HepG2 (cell line): ENCODE data around the gene RGR.

Experiments used
- CSRNP2 ChIP-seq: sonication (generic); formaldehyde crosslinking; conservative IDR thresholded peaks from 2 replicates; pipeline ENCODE4 v1.8.0; 2022; ENCODE audit warnings: low read depth, missing genetic modification reagents
- FIP1L1 ChIP-seq: fragments of 200-400 bp; formaldehyde crosslinking; IDR thresholded peaks from 2 replicates; pipeline ENCODE4 v1.6.1; 2018; ENCODE audit warnings: low read depth, mild to moderate bottlenecking, low read length, moderate library complexity, borderline replicate concordance; ENCODE audit not compliant: insufficient read depth
- HDAC2 ChIP-seq: sonication (generic); formaldehyde crosslinking; IDR thresholded peaks from 2 replicates; pipeline ENCODE4 v1.4.0; 2020; ENCODE audit warnings: missing genetic modification reagents
- MYNN ChIP-seq: sonication (generic); formaldehyde crosslinking; IDR thresholded peaks from 2 replicates; pipeline ENCODE4 v1.4.0; 2020; ENCODE audit warnings: mild to moderate bottlenecking, low read depth, missing genetic modification reagents
- ZNF274 ChIP-seq: sonication (generic); formaldehyde crosslinking; IDR thresholded peaks from 2 replicates; pipeline ENCODE4 v1.5.1; 2020; ENCODE audit warnings: mild to moderate bottlenecking, missing genetic modification reagents
- ZNF292 ChIP-seq: sonication (generic); formaldehyde crosslinking; IDR thresholded peaks from 2 replicates; pipeline ENCODE4 v1.8.1; 2022; ENCODE audit warnings: mild to moderate bottlenecking, low read depth, missing genetic modification reagents, borderline replicate concordance
- ZNF746 ChIP-seq: sonication (generic); formaldehyde crosslinking; IDR thresholded peaks from 2 replicates; pipeline ENCODE4 v1.8.0; 2022; ENCODE audit warnings: mild to moderate bottlenecking, missing genetic modification reagents
- ZNF772 ChIP-seq: sonication (generic); formaldehyde crosslinking; IDR thresholded peaks from 2 replicates; pipeline ENCODE4 v1.5.0; 2020; ENCODE audit warnings: mild to moderate bottlenecking, missing genetic modification reagents
- TF ChIP-seq, protein P1 (sequence below): sonication (generic); formaldehyde crosslinking; IDR thresholded peaks from 2 replicates; pipeline ENCODE4 v1.5.0; 2020; ENCODE audit warnings: mild to moderate bottlenecking, missing genetic modification reagents, moderate library complexity
- TF ChIP-seq, protein P2 (sequence below): sonication (generic); formaldehyde crosslinking; IDR thresholded peaks from 2 replicates; pipeline ENCODE4 v1.4.0; 2020; ENCODE audit warnings: missing genetic modification reagents
- TF ChIP-seq, protein P3 (sequence below): sonication (generic); formaldehyde crosslinking; IDR thresholded peaks from 2 replicates; pipeline ENCODE4 v1.4.0; 2020; ENCODE audit warnings: missing genetic modification reagents, borderline replicate concordance

DNA sequence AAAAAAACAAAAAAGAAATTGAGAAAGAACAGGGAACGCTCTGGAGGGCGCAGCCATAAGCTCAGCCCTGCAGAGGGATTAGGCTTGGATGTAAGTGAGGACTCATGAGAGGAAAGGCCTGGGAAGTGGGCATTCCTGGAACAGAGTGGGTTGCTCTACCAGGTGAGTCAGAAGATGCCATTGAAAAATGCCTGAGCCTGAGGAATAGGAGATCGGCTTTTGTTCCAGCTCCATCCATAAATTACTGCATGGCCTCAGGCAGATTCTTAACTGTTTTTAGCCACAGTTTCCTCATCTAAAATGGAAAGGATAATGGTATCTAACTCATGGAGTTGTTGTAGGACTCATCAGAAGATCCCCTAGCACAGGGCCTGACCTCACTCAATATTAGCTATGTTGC lies 1.1 kb upstream of the RGR start:
- TF ChIP-seq ZNF746 (CRISPR knock-in tag), result no peak
- TF ChIP-seq, protein P1, sequence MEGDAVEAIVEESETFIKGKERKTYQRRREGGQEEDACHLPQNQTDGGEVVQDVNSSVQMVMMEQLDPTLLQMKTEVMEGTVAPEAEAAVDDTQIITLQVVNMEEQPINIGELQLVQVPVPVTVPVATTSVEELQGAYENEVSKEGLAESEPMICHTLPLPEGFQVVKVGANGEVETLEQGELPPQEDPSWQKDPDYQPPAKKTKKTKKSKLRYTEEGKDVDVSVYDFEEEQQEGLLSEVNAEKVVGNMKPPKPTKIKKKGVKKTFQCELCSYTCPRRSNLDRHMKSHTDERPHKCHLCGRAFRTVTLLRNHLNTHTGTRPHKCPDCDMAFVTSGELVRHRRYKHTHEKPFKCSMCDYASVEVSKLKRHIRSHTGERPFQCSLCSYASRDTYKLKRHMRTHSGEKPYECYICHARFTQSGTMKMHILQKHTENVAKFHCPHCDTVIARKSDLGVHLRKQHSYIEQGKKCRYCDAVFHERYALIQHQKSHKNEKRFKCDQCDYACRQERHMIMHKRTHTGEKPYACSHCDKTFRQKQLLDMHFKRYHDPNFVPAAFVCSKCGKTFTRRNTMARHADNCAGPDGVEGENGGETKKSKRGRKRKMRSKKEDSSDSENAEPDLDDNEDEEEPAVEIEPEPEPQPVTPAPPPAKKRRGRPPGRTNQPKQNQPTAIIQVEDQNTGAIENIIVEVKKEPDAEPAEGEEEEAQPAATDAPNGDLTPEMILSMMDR (CRISPR knock-in tag), result no peak
- TF ChIP-seq ZNF772 (CRISPR knock-in tag), result no peak
- no peak for TF ChIP-seq MYNN (CRISPR knock-in tag)
- TF ChIP-seq, protein P2, sequence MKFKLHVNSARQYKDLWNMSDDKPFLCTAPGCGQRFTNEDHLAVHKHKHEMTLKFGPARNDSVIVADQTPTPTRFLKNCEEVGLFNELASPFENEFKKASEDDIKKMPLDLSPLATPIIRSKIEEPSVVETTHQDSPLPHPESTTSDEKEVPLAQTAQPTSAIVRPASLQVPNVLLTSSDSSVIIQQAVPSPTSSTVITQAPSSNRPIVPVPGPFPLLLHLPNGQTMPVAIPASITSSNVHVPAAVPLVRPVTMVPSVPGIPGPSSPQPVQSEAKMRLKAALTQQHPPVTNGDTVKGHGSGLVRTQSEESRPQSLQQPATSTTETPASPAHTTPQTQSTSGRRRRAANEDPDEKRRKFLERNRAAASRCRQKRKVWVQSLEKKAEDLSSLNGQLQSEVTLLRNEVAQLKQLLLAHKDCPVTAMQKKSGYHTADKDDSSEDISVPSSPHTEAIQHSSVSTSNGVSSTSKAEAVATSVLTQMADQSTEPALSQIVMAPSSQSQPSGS, result no peak
- no peak for TF ChIP-seq ZNF274
- no peak for TF ChIP-seq CSRNP2
- TF ChIP-seq, protein P3, sequence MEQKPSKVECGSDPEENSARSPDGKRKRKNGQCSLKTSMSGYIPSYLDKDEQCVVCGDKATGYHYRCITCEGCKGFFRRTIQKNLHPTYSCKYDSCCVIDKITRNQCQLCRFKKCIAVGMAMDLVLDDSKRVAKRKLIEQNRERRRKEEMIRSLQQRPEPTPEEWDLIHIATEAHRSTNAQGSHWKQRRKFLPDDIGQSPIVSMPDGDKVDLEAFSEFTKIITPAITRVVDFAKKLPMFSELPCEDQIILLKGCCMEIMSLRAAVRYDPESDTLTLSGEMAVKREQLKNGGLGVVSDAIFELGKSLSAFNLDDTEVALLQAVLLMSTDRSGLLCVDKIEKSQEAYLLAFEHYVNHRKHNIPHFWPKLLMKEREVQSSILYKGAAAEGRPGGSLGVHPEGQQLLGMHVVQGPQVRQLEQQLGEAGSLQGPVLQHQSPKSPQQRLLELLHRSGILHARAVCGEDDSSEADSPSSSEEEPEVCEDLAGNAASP, result no peak
- no peak for TF ChIP-seq HDAC2
- TF ChIP-seq ZNF292, result no peak
- no peak for TF ChIP-seq FIP1L1
